Fibroblast of peridontal ligament (primary cell): Measurements from ENCODE around the gene TGFA.

Experiments
- DNase-seq: peaks from one replicate; pipeline ENCODE4 v3.0.0-alpha.2; 2010; ENCODE audit errors: extremely low read depth

TGFA gene

DNA sequence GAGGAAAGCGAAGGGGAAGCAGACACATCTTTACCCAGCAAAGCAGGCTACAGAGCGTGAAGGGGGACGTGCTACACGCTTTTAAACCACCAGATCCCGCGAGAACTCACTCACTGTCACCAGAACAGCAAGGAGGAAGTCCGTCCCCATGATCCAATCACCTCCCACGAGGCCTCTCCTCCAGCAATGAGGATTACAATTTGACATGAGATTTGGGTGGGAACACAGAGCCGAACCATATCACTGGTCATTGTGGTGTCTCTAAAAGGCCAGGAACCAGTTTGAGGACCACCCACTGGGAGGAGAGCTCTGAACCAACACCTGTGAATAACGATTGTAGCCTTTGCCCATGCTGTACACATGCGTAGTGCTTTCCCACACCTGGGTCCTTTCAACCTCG lies 135.1 kb downstream of the TGFA start:
- DNase-seq, result no peak

DNA sequence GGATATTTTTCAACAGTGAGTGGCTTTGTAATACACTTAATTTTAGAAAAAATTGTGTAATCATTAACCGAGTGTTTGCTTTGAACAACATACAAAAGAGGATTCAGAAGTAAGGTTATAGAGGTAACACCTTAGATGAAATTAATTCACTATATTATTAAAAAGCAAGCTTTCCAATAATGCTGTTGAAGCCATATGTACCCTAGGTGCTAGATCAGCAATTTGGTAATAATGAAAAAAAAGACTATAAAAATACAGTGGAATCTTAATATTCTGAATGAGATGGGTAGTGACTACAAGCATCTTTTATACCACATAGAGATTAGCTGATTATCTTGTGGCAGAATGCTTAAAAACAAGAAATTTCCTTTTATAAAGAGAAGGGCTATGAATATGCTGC lies 136.6 kb downstream of the TGFA start:
- no peak for DNase-seq

DNA sequence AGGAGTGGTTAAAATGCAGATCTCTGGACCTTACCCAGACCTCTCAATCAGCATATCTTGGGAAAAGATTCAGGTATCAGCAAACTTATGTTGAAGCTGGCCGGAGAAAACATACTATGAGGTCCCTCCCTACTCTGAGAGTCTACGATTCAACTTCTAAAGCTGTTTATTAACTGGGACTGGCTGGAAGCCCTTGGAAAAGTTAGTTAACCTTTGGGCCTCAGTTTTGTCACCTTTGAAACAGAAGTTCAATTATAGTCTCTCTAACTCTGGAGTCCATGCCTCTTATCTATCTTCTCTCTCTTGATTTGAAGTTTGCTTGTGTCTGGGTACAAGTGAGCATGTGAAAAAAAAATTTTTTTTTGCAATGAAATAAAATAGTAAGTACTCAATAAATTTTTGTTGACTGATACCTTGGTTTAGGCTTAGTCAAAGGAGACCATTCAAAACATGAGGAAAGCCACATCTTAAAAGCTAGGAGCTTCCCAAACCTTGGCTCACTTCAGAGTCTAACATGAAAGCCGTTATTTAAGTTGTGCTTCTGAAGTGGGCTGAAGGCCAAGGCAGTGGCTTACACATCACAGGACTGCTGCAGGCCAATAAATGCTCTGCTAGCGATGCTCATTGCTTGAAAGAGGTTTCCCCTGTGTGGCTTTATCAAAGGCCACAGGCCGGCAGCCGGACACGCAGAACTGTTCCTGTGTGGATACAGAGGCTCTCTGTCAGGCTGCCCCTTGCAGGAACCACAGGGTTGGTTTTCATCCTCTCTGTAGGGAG lies 141.1 kb downstream of the TGFA start:
- peak; percentile 2 for DNase-seq

DNA sequence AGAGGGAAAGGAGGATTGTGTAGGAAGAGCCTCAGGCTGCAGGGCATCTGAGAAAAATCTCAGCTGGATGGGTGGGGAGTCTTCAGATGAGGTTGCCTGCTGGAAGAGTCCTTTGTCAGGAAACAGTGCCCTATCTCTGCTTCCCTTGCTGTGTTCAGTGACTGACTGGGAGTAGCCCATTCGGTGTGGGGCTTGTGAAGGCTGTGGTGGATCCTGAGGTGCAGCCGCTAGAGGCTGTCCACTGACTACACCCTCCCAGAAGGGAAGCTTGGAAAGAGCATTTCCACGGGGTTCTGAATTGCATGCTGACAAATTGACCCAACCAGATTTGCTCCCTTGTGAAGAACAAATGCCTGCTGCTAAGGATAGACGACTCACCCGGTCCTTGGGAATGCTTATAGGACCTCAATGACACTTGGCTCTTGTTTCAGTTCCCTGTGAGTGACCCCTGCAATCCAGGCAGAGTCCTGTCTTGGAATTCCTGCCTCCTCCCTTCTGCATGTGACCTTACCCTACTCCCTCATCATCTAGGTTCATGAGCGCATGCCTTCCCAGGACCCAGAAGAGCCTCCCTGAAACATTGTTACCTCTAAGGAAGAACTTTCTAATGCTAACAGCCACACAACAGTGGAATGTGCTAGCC lies 142.0 kb downstream of the TGFA start:
- DNase-seq, result no peak

DNA sequence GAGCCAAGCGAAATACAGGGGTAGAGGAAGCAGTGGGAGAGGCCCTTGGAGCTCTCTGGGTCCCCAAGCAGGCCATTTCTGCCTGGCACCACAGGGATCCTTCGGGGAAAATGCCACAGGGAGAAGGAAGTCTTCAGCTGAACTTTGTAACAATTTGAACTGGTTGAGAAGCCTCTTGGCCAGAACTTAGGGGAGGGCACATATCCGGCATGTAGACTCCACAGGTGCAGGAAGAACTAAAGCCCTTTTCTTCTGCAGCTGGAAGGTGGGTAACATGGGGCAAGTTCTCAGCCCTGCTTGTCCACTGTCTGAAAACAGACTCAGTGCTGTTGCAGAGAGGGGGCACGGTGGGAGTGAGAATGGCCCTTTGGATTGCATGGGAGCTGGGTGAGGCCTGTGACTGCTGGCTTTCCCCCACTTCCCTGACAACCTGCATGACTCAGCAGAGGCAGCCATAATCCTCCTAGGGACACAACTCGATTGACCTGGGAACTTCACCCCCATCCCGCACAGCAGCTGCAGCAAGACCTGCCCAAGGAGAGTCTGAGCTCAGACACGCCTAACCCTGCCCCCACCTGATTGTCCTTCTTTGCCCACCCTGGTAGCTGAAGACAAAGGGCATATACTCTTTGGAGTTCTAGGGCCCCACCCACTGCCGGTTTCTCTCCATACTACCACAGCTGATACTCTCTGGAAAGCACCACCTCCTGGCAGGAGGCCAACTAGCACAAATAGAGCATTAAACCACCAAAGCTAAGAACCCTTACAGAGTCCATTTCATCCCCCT lies 150.2 kb downstream of the TGFA start:
- no peak for DNase-seq

DNA sequence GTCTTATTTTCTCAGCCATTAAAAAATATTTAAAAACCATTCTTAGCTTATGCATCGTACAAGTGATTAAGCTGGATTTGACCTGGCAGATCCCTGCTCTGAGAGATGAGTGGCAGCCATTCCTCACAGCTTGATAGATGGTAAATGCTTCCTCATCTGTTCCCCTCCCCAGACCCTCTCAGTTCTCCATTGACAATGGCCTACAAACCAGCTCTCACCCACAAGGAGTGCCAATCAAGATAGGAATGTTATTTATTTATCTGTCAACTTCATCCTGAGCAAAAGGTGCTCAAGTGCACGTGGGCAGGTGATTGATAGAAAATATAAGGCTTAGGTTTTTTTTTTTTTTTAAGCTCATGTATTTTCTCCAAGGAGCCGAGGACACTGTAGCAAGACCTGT lies 153.1 kb downstream of the TGFA start:
- no peak for DNase-seq

DNA sequence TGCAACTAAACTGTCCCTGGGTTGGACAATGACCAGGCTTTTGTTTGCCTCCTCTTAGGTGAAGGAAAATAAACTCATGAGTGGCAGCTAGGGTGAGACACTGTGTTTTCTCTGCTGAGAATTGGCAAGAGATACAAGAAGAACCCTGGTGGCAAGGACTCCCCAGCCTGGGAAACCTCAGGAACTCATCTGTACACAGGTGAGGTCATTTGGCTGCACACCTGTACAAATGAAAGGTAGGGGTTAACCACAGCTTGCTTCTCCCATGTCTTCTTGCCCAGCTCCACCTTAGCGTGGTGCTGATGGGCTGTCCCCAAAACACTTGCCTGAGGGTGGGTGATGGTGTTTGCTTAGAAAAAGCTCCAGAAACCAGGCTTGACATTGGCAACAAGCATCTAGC lies 154.6 kb downstream of the TGFA start:
- no peak for DNase-seq
